ENCODE measurements around the gene CHRNA7.

Gene CHRNA7

GRCh38 chr15:32089851-32090359 lies 59.6 kb downstream of the CHRNA7 start:
- DNase-seq (ENCODE audit: low read depth in 2 of 2) = no peak

DNA sequence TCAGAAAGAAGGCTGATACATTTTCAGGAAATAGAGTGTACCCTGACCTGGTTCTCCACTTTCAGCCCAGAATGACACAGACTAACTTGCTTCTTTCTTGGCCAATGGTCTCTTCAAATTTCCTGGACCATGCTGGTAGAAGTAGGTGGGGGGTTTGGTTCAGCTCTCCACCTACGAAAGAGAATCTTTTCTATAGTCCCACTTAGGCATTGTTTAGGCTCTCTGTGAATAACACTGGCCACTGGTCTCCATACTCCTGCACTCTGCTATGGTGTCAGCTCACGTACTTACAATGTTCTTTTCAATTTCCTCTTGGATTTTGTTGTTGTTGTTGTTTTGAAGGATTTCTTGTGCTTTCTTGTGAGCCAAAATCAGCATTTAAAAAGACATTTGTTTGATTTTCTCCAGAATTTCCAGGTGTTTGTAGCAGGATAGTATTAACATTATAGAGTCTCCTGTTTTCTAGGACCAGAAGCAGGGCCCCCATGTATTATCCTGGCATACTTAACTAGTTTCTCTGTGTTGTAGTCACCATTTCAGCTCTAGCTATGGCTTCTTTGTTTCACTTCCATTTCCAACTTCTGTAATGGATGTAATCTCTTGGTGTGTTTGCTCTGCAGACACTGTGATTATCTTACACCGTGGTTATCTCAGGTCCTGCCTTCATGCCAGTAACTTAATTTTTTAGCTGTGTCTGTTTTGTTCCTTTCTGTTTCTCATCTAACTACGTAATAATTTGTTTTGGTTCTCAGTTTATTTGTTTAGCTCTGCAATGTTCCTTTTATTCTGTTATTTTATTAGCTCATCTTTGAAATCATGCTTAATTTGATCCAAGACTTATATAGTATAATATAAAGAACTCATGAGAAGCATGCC lies 61.4 kb downstream of the CHRNA7 start:
- DNase-seq (ENCODE audit: low read depth in 2 of 2) = no peak

- no peak for DNase-seq (ENCODE audit: low read depth in 2 of 2)
These were observed 65.9 kb downstream of the CHRNA7 start for GRCh38 chr15:32096213-32096612.

DNA sequence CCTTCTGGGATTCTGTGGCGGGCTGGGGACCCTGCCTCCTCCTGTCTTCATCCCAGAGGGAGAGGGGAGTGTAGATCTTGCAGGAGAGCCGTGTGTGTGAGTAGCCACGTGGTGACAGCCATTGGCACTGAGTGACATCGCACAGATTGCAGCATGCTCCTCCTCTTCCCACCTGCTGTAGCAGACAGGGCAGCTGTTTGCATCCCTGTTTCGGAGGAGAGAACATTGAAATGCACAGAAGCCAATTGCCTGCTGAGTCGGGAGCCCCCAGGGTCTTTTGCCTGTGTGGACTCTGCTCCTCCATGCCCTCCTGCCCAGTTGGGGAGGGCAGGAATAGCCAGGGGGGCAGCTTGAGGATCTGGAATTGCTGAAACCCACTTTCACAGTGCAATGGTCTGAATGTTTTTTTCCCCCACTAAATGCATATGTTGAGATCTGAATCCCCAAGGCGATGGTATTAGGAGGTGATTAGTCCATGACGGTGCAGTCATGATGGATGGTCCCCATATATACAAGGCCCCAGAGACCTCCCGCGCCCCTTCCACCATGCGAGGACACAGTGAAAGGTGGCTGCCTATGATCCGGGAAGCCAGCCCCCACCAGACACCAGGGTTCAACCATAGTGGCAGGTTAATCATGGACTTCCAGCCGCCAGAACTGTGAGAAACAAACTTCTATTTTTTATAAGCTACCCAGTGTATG lies 66.8 kb downstream of the CHRNA7 start:
- no peak for DNase-seq (ENCODE audit: low read depth in 2 of 2)

DNA sequence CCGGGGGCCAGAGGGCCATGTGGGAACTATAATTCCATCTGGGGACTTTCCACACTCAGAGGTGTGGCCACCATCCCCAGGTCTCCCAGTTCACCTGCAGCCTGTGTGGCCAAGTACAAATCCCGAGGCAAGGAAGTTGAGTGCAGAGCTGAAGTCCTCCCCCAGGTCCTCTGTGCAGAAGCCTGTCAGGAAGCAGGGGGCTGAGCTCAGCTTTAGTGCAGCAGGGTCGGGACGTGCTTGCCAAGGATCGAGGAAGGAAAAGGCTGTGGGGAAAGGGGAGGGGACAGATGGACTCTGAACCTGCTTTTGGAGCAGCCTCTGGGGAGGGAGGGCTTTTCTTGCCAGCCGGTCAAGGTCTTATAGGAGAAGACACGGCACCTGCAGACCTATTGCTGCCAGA lies 67.7 kb downstream of the CHRNA7 start:
- DNase-seq (ENCODE audit: low read depth in 2 of 2) = no peak

GRCh38 chr15:32099097-32099785 lies 68.9 kb downstream of the CHRNA7 start:
- no peak for DNase-seq (ENCODE audit: low read depth in 2 of 2)

DNA sequence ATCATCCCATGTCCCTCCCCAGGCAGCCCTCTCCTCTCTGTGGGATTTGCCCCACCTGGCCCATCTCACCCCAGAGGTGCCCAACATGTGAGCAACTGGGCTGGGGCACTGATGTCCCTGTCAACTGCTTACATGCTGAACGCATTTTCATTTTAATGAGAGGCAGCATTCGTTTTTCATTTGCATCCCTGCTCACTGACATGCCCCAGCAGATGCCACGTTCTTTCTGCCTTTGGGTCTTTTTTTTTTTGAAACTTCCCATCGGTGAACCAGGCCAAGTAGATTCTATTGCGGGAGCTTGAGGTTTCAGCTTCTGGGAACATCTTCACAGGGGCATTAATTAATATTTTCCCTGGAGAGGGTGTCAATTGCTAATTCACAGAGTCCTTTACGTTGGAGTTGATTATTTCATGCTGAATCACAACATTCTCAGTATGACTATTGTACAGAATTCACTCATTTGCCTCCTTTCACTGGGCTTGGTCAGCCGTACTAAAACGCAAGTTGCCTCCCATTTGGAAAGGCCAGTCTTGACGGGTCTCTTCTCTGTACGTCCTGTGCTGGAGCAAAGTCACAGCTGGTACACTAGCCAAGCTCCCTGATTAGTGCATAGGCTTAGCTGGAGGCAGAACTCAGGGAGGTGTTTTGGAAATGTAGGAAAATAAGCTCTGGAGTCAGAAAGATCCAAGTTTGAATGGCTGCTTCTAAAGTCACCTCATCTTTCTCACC lies 69.8 kb downstream of the CHRNA7 start:
- no peak for DNase-seq (ENCODE audit: low read depth in 2 of 2)

DNA sequence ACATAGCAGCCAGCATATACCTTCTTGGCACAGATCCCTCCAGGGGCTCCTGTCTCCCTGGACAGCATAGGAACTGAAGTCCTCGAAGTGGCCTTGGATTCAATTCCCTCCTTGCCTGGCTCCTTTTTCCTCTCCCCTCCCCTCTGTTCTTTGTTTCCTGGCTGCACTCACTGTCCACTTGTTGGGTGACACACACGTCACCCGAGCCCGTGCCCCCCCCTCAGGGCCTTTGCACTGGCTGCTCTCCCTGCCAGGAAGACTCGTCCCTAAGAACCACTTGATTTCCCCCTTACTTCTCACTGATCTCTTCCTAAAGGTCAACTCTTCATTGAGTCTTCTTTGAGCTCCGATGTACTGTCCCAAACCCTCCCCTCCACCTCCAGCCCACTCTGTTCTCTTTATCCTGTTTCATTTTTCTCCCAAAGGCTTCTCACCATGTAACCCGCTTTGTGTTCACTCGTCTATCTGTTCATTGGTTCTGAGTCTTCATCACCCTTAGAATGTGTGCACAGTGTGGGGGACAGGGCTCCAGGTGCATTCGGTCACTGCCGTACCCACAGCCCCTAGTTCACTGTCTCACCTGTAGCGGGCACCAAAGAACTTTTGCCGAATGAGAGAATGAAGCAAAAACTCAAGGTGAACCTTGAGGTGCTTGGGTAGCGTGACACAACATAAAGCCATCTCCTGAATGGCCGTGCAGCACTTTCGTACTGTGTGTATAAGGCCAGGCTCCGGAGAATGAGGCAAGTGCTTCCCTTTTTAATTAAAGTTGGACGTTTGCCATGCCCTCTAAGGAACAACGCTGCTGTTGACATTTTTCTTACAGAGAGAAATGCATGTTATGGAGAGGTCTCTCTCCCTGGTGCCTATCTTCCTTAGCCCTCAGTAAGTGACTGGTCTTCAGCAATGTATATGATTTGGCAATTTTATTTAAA lies 74.0 kb downstream of the CHRNA7 start:
- no peak for DNase-seq (ENCODE audit: low read depth in 2 of 2)

GRCh38 chr15:32105258-32106241 lies 75.2 kb downstream of the CHRNA7 start:
- no peak for DNase-seq (ENCODE audit: low read depth in 2 of 2)

DNA sequence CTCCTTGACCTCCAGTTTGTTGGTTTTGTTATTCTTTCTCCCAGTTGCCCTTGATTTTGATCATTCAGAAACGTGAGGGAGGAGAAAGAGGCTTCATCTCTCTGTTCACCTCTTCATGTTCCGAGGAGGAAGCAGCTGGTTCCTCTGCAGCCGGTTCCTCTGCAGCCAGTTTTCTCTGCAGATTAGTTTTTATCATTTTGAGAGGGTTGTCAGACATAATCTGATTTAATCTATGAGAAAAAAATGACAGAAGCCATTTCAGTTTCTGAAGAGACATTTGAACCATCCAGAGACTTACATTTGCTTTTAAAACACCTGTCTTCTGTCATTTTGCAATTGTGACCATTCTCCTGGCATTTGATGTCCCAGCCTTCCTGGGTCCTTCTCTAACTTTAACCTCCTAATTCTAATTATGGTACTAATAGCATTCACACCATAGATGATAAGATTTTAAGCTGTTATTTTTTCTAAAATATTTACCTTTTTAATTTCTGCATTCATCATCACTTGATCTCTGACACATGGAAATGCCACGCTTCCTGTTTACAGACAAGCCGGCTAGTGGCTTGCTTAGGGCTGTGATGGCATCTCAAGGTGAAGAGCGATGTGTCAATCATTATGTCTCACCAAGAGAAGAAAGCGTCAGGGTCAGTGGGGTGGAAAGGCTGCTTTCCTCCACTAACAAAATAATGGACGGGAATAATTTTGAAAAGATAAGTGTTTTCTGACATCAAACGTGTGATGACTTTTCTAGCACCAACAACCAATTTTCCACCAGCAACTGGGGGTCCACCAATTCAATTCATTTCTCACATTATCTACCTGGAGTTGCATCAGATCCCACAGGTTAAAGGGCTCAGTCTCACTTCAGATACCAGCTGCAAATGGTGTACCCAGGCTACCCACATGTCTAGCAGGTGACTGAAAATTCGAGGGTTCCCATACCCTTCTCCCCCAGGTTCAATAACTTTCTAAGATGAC lies 76.4 kb downstream of the CHRNA7 start:
- no peak for DNase-seq (ENCODE audit: low read depth in 2 of 2)

DNA sequence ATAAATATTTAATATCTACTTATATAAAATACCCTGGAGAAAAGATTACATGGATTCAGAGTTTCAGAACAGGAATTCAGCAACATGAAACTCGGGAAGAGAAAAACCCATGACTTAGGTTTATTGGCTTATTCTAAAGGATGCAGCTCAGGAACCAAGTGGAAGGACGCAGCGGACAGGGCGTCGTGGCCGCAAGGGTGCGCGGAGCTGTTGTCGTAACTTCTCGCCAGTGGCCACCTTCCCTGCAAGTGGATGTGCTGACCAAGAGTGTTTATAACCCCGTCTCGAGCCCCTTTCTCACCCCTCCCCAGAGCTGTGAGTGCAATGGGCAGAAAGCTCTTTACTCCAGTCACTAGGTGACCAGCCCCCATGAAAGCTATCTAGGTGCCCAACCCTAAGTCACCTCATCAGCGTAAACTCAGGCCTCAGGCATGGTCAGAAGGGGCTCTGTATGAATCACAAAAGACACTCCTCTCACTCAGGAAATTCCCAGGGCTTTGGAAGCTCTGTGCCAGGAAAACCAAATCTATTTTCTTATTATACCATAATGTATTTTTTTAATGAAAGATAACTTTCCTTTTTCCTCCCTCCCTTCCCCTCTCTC lies 77.3 kb downstream of the CHRNA7 start:
- DNase-seq (ENCODE audit: low read depth in 2 of 2) = no peak

DNA sequence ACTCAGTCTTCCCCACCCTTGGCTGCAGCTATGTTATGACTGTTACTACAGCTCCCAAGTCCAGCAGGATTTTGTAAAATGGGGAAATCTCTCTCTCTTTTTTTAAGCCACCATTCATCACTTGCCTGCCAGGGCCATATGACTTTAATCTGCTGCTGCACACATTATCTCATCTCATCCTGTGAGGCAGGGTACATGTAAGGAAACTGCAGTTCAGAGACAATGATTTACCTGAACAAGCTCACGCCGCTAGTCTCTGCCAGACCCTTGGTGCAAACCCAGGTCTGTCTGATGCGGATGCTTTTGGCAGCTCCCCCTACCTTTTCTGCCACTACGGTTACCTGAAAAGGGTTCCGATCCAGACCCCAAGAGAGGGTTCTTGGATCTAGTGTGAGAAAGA lies 78.3 kb downstream of the CHRNA7 start:
- no peak for DNase-seq (ENCODE audit: low read depth in 2 of 2)

GRCh38 chr15:32112101-32112500 lies 81.8 kb downstream of the CHRNA7 start:
- DNase-seq (ENCODE audit: low read depth in 2 of 2) = no peak

DNA sequence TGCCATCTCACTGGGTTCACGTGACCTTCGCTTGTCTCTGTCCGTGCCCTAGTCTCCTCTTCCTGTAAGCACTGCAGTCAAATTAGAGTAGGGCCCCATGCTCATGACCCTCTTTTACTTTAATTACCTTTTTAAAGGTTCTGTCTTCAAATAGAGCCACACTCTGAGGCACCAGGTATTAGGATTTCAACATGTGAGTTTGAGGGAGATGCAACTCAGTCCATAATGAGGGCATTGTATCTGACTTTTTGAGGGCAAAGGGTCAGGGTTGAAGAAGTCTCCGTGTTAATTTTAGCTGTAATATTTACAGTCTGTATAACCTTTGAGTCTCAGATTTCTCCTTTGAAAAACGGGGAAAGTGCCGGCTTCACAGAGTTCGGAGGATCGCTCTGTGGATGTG lies 82.9 kb downstream of the CHRNA7 start:
- no peak for DNase-seq (ENCODE audit: low read depth in 2 of 2)

- no peak for DNase-seq (ENCODE audit: low read depth in 2 of 2)
These were observed 86.8 kb downstream of the CHRNA7 start for GRCh38 chr15:32117122-32117521.

GRCh38 chr15:32119286-32119685 lies 89.0 kb downstream of the CHRNA7 start:
- DNase-seq (ENCODE audit: low read depth in 2 of 2) = no peak

- no peak for DNase-seq (ENCODE audit: low read depth in 2 of 2)
These were observed 89.5 kb downstream of the CHRNA7 start for GRCh38 chr15:32119694-32120330.
